Liver (tissue), 9 donors: ENCODE results near the gene PDZD2. TPM values are rescaled to one million over a fixed set of nuclear protein-coding genes. Genes with fewer than 3 reads are reported as not detected.

Source experiments
- DNase-seq: peaks from one replicate; pipeline ENCODE4 v3.0.0-alpha.2; 2017; ENCODE audit warnings: low spot score
- H3K27ac ChIP-seq, 2 donors: one replicate each; pipeline ENCODE4 v1.7.0; 2013; ENCODE audit warnings: inconsistent platforms in 2 of 2, low read length in 2 of 2, control low read depth in 1 of 2, low read depth in 1 of 2, mild to moderate bottlenecking in 1 of 2
- H3K27me3 ChIP-seq, 4 donors: one replicate each; pipeline versions ENCODE4 v1.6.1 to v1.7.0; 2013; ENCODE audit warnings: low read length in 3 of 4, inconsistent platforms in 1 of 4, mild to moderate bottlenecking in 1 of 4, moderate library complexity in 1 of 4; ENCODE audit not compliant: control insufficient read depth in 4 of 4, insufficient read depth in 4 of 4
- H3K36me3 ChIP-seq, 4 donors: one replicate each; pipeline versions ENCODE4 v1.6.1 to v1.7.0; 2013; ENCODE audit warnings: low read length in 3 of 4, mild to moderate bottlenecking in 3 of 4, low read depth in 1 of 4, moderate library complexity in 1 of 4; ENCODE audit not compliant: control insufficient read depth in 4 of 4, insufficient read depth in 3 of 4
- H3K4me1 ChIP-seq, 4 donors: one replicate each; pipeline versions ENCODE4 v1.6.1 to v1.7.0; 2013; ENCODE audit warnings: low read length in 3 of 4, mild to moderate bottlenecking in 3 of 4, moderate library complexity in 1 of 4; ENCODE audit not compliant: control insufficient read depth in 4 of 4, insufficient read depth in 4 of 4
- H3K4me3 ChIP-seq, 3 donors: one replicate each; pipeline versions ENCODE4 v1.6.1 to v1.7.0; 2013; ENCODE audit warnings: low read length in 3 of 3, control low read depth in 1 of 3, low read depth in 1 of 3, mild to moderate bottlenecking in 1 of 3
- H3K9ac ChIP-seq, 2 donors: one replicate each; pipeline ENCODE4 v1.7.0; 2013; ENCODE audit warnings: low read length in 2 of 2, mild to moderate bottlenecking in 2 of 2, moderate library complexity in 2 of 2, control low read depth in 1 of 2, low read depth in 1 of 2
- H3K9me3 ChIP-seq, 4 donors: one replicate each; pipeline versions ENCODE4 v1.6.1 to v1.7.0; 2013; ENCODE audit warnings: low read length in 3 of 4; ENCODE audit not compliant: control insufficient read depth in 4 of 4
- ATF3 ChIP-seq: IDR thresholded peaks from 2 replicates; pipeline ENCODE4 v1.6.1; 2016; ENCODE audit warnings: antibody characterized with exemption
- CTCF ChIP-seq: fragments of 150-350 bp; IDR thresholded peaks from 2 replicates; pipeline ENCODE4 v1.5.1; 2017; ENCODE audit warnings: improper control_type of control experiment, low read depth, low read length; ENCODE audit not compliant: missing input control
- EGR1 ChIP-seq, 2 donors: IDR thresholded peaks; 2 replicates each; pipeline ENCODE4 v1.6.1; 2016 to 2018; ENCODE audit warnings: antibody characterized with exemption in 2 of 2, low read depth in 2 of 2
- FOXA1 ChIP-seq: IDR thresholded peaks from 2 replicates; pipeline ENCODE4 v1.6.1; 2016; ENCODE audit warnings: antibody characterized with exemption
- FOXA2 ChIP-seq: IDR thresholded peaks from 2 replicates; pipeline ENCODE4 v1.6.1; 2016; ENCODE audit warnings: antibody characterized with exemption
- GABPA ChIP-seq, 2 donors: IDR thresholded peaks in 1 of 2; conservative IDR thresholded peaks in 1 of 2; 2 replicates each; pipeline ENCODE4 v1.6.1; 2016; ENCODE audit warnings: antibody characterized with exemption in 2 of 2, mild to moderate bottlenecking in 1 of 2, moderate library complexity in 1 of 2
- HNF4A ChIP-seq, 2 donors: conservative IDR thresholded peaks; 2 replicates each; pipeline ENCODE4 v1.6.1; 2016; ENCODE audit warnings: antibody characterized with exemption in 2 of 2, mild to moderate bottlenecking in 2 of 2
- HNF4G ChIP-seq: IDR thresholded peaks from 2 replicates; pipeline ENCODE4 v1.6.1; 2016; ENCODE audit warnings: antibody characterized with exemption
- JUND ChIP-seq, 2 donors: IDR thresholded peaks; 2 replicates each; pipeline ENCODE4 v1.6.1; 2016; ENCODE audit warnings: antibody characterized with exemption in 2 of 2
- MAX ChIP-seq: IDR thresholded peaks from 2 replicates; pipeline ENCODE4 v1.6.1; 2016; ENCODE audit warnings: antibody characterized with exemption
- NR2F2 ChIP-seq: IDR thresholded peaks from 2 replicates; pipeline ENCODE4 v1.6.1; 2016; ENCODE audit warnings: antibody characterized with exemption
- RAD21 ChIP-seq, 2 donors: IDR thresholded peaks; 2 replicates each; pipeline ENCODE4 v1.6.1; 2016; ENCODE audit warnings: antibody characterized with exemption in 2 of 2, mild to moderate bottlenecking in 2 of 2
- REST ChIP-seq: IDR thresholded peaks from 2 replicates; pipeline ENCODE4 v1.6.1; 2016; ENCODE audit warnings: antibody characterized with exemption, mild to moderate bottlenecking
- RXRA ChIP-seq, 2 donors: IDR thresholded peaks; 2 replicates each; pipeline ENCODE4 v1.6.1; 2017 to 2018; ENCODE audit warnings: antibody characterized with exemption in 2 of 2, mild to moderate bottlenecking in 1 of 2
- SP1 ChIP-seq: IDR thresholded peaks from 2 replicates; pipeline ENCODE4 v1.6.1; 2018; ENCODE audit warnings: antibody characterized with exemption, mild to moderate bottlenecking
- TAF1 ChIP-seq: conservative IDR thresholded peaks from 2 replicates; pipeline ENCODE4 v1.6.1; 2016; ENCODE audit warnings: antibody characterized with exemption, mild to moderate bottlenecking
- YY1 ChIP-seq: IDR thresholded peaks from 2 replicates; pipeline ENCODE4 v1.6.1; 2016; ENCODE audit warnings: antibody characterized with exemption, mild to moderate bottlenecking
- WGBS: extraction: QIAGEN DNeasy Blood & Tissue Kit; methylation state at CpG from one replicate; pipeline ENCODE4 v1.1.7; 2013; 5-methylcytosine and 5-hydroxymethylcytosine counted together
- polyA plus RNA-seq, 2 donors: library from polyadenylated mRNA; stranded (reverse) in 1 of 2; unstranded in 1 of 2; fragments of 200-250 nt in 1 of 2; fragments of >200 nt in 1 of 2; fragmentation: Nextera tagmentation in 1 of 2; extraction: Ambion mirVana in 1 of 2; gene quantifications; one replicate each; pipeline versions ENCODE4 v1.2.1 to v1.2.3, GENCODE V29; 2013 to 2015
- total RNA-seq, 2 donors: library from RNA; depleted of rRNA; stranded (reverse); fragments of >200 nt; gene quantifications; one replicate each; pipeline ENCODE4 v1.2.3, GENCODE V29; 2014
- TF ChIP-seq, protein P1 (sequence below): IDR thresholded peaks from 2 replicates; pipeline ENCODE4 v1.6.1; 2016; ENCODE audit warnings: antibody characterized with exemption
- donor health status: healthy.
- donor health status: healthy.
- donor health status: healthy.
- donor health status: healthy.
- donor health status: healthy.

The PDZD2 gene
- total and polyA plus RNA-seq, 4 donors = 0.27 to 1.1 (median 0.54) TPM

GRCh38 chr5:31750215-31750614, 111.3 kb downstream of the PDZD2 start:
- DNase-seq = no peak
- no peak overlapping the region for H3K27ac ChIP-seq
- no peaks in the 10 kb centered on the region for H3K36me3 ChIP-seq
- no peaks in the 10 kb centered on the region for H3K9me3 ChIP-seq
- H3K4me3 ChIP-seq = no peak overlapping the region
- 79% methylated on average over 12 of the region's 12 CpGs for WGBS
- no peaks in the 10 kb centered on the region for H3K4me1 ChIP-seq
- no peak overlapping the region for H3K9ac ChIP-seq
- H3K27me3 ChIP-seq = no peaks in the 10 kb centered on the region
- no peak for TF ChIP-seq EGR1 (IDR thresholded peaks at IDR 0.05; ENCODE audit: low read depth in 2 of 2)
- no peak for TF ChIP-seq TAF1
- no peak for TF ChIP-seq ATF3
- TF ChIP-seq JUND (IDR thresholded peaks at IDR 0.05) = no peak
- no peak for TF ChIP-seq HNF4A (conservative IDR thresholded peaks at IDR 0.05)
- TF ChIP-seq REST = no peak
- no peak for TF ChIP-seq GABPA (IDR thresholded peaks at IDR 0.05 in 1 of 2, conservative IDR thresholded peaks at IDR 0.05 in 1 of 2)
- TF ChIP-seq FOXA1 = no peak
- no peak for TF ChIP-seq HNF4G
- no peak for TF ChIP-seq NR2F2
- no peak for TF ChIP-seq MAX
- TF ChIP-seq FOXA2 = no peak
- TF ChIP-seq CTCF = no peak
- no peak for TF ChIP-seq SP1
- TF ChIP-seq RAD21 (IDR thresholded peaks at IDR 0.05) = no peak
- no peak for TF ChIP-seq YY1
- no peak for TF ChIP-seq RXRA (IDR thresholded peaks at IDR 0.05)
- TF ChIP-seq, protein P1, sequence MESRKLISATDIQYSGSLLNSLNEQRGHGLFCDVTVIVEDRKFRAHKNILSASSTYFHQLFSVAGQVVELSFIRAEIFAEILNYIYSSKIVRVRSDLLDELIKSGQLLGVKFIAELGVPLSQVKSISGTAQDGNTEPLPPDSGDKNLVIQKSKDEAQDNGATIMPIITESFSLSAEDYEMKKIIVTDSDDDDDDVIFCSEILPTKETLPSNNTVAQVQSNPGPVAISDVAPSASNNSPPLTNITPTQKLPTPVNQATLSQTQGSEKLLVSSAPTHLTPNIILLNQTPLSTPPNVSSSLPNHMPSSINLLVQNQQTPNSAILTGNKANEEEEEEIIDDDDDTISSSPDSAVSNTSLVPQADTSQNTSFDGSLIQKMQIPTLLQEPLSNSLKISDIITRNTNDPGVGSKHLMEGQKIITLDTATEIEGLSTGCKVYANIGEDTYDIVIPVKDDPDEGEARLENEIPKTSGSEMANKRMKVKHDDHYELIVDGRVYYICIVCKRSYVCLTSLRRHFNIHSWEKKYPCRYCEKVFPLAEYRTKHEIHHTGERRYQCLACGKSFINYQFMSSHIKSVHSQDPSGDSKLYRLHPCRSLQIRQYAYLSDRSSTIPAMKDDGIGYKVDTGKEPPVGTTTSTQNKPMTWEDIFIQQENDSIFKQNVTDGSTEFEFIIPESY = no peak
